ENCODE results near the gene RNF8.

Gene RNF8

DNA sequence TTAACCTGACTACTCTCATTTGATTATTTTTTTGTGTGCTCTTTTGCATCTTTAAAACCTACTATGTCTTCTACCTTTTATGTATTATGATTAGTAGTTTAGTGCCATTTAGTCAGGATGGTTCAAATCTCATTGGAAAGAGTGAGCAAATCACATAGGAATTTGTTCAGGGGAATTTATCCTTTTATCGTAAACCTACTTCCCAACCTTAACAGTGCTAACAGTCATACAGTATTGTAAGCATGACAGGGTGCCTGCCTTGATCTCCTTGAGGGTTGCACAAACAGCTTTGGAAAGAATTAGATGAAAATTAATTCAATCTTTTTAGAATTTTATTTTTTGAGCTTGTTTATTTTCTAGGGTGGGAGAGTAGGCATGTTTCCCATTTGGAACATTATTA lies 18.3 kb downstream of the RNF8 start:
- no peak for DNase-seq
- peaks cover 30% of the 10 kb centered on the region for H3K36me3 ChIP-seq (ENCODE audit: control insufficient read depth, insufficient read depth, low read length)
- H3K4me1 ChIP-seq (ENCODE audit: control insufficient read depth, insufficient read depth, low read length, poor library complexity, severe bottlenecking), result no peaks in the 10 kb centered on the region

DNA sequence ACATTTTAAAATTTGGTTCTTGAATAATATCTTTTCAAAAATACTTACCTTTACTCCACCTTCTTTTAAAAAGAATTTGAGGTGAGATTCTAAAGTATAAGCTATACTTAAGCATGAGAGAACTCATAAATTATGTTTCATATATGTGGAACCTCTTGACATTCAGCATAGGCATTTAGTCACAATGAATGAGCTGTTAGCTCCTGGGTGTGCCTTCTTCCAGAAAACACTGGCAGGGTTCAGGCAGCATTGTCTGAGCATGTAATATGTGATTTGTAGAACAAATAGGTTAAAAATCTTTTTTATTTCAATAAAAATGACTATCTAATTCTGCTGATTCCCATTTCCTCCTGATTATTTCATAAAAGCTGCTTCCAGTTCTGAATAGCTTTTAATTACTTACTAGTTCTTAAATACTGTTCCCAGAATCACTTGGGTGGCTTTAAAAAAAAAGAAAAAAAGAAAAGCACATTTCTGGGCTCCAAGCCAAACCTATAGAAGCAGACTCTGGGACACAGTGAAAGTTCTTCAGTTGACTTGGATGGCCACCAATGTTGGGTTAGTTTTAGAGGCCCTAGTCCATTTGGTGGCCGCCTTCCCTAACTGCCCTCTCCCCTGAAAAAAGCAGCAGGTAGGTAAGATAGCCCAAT lies 20.2 kb downstream of the RNF8 start:
- Histone ChIP-seq H3K27me3 (replicated peaks; ENCODE audit: control insufficient read depth, insufficient read depth, low read length, poor library complexity, severe bottlenecking) (no peaks in the 10 kb centered on the region), H3K4me1 (ENCODE audit: control insufficient read depth, insufficient read depth, low read length, poor library complexity, severe bottlenecking) (no peaks in the 10 kb centered on the region), H3K4me3 (ENCODE audit: insufficient read depth, low read depth, low read length, poor library complexity, severe bottlenecking) (no peak overlapping the region), H3K27ac (ENCODE audit: insufficient read depth, low read length, poor library complexity, severe bottlenecking) (no peak overlapping the region), H3K36me3 (ENCODE audit: control insufficient read depth, insufficient read depth, low read length) (peaks cover 29% of the 10 kb centered on the region), H3K9me3 (ENCODE audit: control insufficient read depth, low read length) (no peaks in the 10 kb centered on the region)
- DNase-seq, result no peak

More for the DNA sequence above, 18.3 kb downstream of the RNF8 start:
- Histone ChIP-seq H3K27me3 (replicated peaks; ENCODE audit: control insufficient read depth, insufficient read depth, low read length, poor library complexity, severe bottlenecking) (no peaks in the 10 kb centered on the region), H3K4me3 (ENCODE audit: insufficient read depth, low read depth, low read length, poor library complexity, severe bottlenecking) (no peak overlapping the region), H3K27ac (ENCODE audit: insufficient read depth, low read length, poor library complexity, severe bottlenecking) (no peak overlapping the region), H3K9me3 (ENCODE audit: control insufficient read depth, low read length) (no peaks in the 10 kb centered on the region)

DNA sequence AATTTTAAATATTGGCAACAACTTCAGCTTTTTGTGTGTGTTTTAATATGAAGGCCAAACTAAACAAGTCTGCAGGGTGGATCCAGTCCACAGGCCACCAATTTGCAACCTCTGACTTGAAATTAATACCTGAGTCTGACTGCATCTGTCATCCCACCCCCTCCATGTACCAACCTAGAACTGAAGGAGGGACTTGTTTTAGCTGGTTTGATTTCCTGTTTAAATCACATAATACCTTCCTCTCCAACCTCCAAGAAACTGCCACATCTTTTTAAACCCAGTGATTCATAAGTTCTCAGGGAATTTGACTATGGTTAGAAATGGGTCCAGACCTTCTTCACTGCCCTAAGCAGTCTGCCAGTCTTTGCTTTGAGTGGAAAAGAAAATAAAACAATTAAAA lies 21.6 kb downstream of the RNF8 start:
- Histone ChIP-seq H3K4me1 (ENCODE audit: control insufficient read depth, insufficient read depth, low read length, poor library complexity, severe bottlenecking) (no peaks in the 10 kb centered on the region), H3K4me3 (ENCODE audit: insufficient read depth, low read depth, low read length, poor library complexity, severe bottlenecking) (no peak overlapping the region), H3K36me3 (ENCODE audit: control insufficient read depth, insufficient read depth, low read length) (peaks cover 23% of the 10 kb centered on the region), H3K9me3 (ENCODE audit: control insufficient read depth, low read length) (no peaks in the 10 kb centered on the region), H3K27ac (ENCODE audit: insufficient read depth, low read length, poor library complexity, severe bottlenecking) (no peak overlapping the region), H3K27me3 (replicated peaks; ENCODE audit: control insufficient read depth, insufficient read depth, low read length, poor library complexity, severe bottlenecking) (no peaks in the 10 kb centered on the region)
- DNase-seq, result no peak

DNA sequence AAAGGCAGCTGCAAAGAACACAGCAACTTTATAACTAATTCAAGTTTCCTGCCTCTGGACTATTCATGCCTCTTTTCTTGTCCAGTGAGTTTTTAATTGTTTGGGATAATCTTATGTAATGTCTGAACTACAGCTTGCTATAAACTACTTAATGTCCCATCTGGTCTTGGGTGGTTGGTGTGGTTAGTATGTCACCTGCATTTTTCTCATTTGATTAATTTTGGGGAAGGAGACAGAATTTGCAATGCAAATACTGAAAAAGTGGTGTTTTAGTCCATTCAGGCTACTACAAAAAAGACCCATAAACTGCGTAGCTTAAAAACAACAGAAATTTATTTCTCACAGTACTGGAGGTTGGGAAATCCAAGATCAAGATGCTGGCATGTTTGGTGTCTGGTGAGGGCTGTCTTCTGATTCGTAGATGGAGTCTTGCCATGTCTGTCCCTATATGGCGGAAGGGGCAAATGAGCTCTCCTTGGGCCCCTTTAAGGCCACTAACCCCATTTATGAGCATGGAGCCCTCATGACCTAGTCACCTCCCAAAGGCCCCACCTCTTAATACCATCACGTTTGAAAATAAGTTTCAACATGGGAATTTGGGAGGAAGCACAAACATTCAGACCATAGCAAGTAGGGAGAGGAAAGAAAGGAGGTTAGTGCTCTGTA lies 22.4 kb downstream of the RNF8 start:
- no peak for DNase-seq
- Histone ChIP-seq H3K36me3 (ENCODE audit: control insufficient read depth, insufficient read depth, low read length) (peaks cover 18% of the 10 kb centered on the region), H3K9me3 (ENCODE audit: control insufficient read depth, low read length) (no peaks in the 10 kb centered on the region), H3K4me3 (ENCODE audit: insufficient read depth, low read depth, low read length, poor library complexity, severe bottlenecking) (no peak overlapping the region), H3K27ac (ENCODE audit: insufficient read depth, low read length, poor library complexity, severe bottlenecking) (no peak overlapping the region), H3K4me1 (ENCODE audit: control insufficient read depth, insufficient read depth, low read length, poor library complexity, severe bottlenecking) (no peaks in the 10 kb centered on the region), H3K27me3 (replicated peaks; ENCODE audit: control insufficient read depth, insufficient read depth, low read length, poor library complexity, severe bottlenecking) (no peaks in the 10 kb centered on the region)

DNA sequence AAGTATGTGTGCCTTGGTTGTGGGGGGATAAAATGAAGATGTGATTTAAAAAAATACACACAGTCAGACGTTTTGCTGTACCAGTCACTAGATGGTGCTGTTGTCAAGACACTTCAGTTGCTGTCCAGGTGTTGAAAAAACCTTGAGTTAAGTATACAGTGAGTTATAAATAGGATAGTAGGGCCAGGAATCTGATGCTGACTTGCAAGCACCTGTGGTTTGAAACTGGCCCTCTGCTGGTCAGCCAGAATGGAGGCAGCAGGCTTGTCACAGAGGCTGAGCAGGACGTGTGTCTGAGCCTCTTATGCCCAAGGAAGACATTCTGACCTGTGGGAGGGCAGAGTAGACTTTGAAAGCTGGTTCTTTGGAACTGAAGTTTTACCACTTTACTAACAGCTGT lies 27.8 kb downstream of the RNF8 start:
- no peaks in the 10 kb centered on the region for H3K27me3 ChIP-seq (replicated peaks; ENCODE audit: control insufficient read depth, insufficient read depth, low read length, poor library complexity, severe bottlenecking)
- no peaks in the 10 kb centered on the region for H3K9me3 ChIP-seq (ENCODE audit: control insufficient read depth, low read length)
- H3K4me3 ChIP-seq (ENCODE audit: insufficient read depth, low read depth, low read length, poor library complexity, severe bottlenecking), result no peak overlapping the region
- DNase-seq, result peak in 1 of 3 donors; percentile 1
- H3K36me3 ChIP-seq (ENCODE audit: control insufficient read depth, insufficient read depth, low read length), result peaks cover 15% of the 10 kb centered on the region
- H3K4me1 ChIP-seq (ENCODE audit: control insufficient read depth, insufficient read depth, low read length, poor library complexity, severe bottlenecking), result no peaks in the 10 kb centered on the region
- H3K27ac ChIP-seq (ENCODE audit: insufficient read depth, low read length, poor library complexity, severe bottlenecking), result no peak overlapping the region

GRCh38 chr6:37382994-37383765 lies 29.4 kb downstream of the RNF8 start:
- Histone ChIP-seq H3K4me3 (ENCODE audit: insufficient read depth, low read depth, low read length, poor library complexity, severe bottlenecking) (no peak overlapping the region), H3K36me3 (ENCODE audit: control insufficient read depth, insufficient read depth, low read length) (peaks cover 15% of the 10 kb centered on the region), H3K9me3 (ENCODE audit: control insufficient read depth, low read length) (no peaks in the 10 kb centered on the region), H3K27ac (ENCODE audit: insufficient read depth, low read length, poor library complexity, severe bottlenecking) (no peak overlapping the region), H3K27me3 (replicated peaks; ENCODE audit: control insufficient read depth, insufficient read depth, low read length, poor library complexity, severe bottlenecking) (no peaks in the 10 kb centered on the region), H3K4me1 (ENCODE audit: control insufficient read depth, insufficient read depth, low read length, poor library complexity, severe bottlenecking) (no peaks in the 10 kb centered on the region)
- DNase-seq, result no peak

GRCh38 chr6:37388578-37388977 lies 34.8 kb downstream of the RNF8 start:
- Histone ChIP-seq H3K36me3 (ENCODE audit: control insufficient read depth, insufficient read depth, low read length) (peaks cover 34% of the 10 kb centered on the region), H3K4me3 (ENCODE audit: insufficient read depth, low read depth, low read length, poor library complexity, severe bottlenecking) (no peak overlapping the region)

GRCh38 chr6:37389857-37390256 lies 36.1 kb downstream of the RNF8 start:
- no peaks in the 10 kb centered on the region for H3K27me3 ChIP-seq (replicated peaks; ENCODE audit: control insufficient read depth, insufficient read depth, low read length, poor library complexity, severe bottlenecking)
- no peaks in the 10 kb centered on the region for H3K9me3 ChIP-seq (ENCODE audit: control insufficient read depth, low read length)
- no peak overlapping the region for H3K27ac ChIP-seq (ENCODE audit: insufficient read depth, low read length, poor library complexity, severe bottlenecking)
- H3K4me3 ChIP-seq (ENCODE audit: insufficient read depth, low read depth, low read length, poor library complexity, severe bottlenecking), result no peak overlapping the region
- DNase-seq, result no peak
- peaks cover 33% of the 10 kb centered on the region for H3K36me3 ChIP-seq (ENCODE audit: control insufficient read depth, insufficient read depth, low read length)
- no peaks in the 10 kb centered on the region for H3K4me1 ChIP-seq (ENCODE audit: control insufficient read depth, insufficient read depth, low read length, poor library complexity, severe bottlenecking)

More at GRCh38 chr6:37388578-37388977, 34.8 kb downstream of the RNF8 start:
- no peak for DNase-seq
- no peaks in the 10 kb centered on the region for H3K9me3 ChIP-seq (ENCODE audit: control insufficient read depth, low read length)
- H3K27me3 ChIP-seq (replicated peaks; ENCODE audit: control insufficient read depth, insufficient read depth, low read length, poor library complexity, severe bottlenecking), result no peaks in the 10 kb centered on the region
- H3K27ac ChIP-seq (ENCODE audit: insufficient read depth, low read length, poor library complexity, severe bottlenecking), result no peak overlapping the region
- no peaks in the 10 kb centered on the region for H3K4me1 ChIP-seq (ENCODE audit: control insufficient read depth, insufficient read depth, low read length, poor library complexity, severe bottlenecking)

DNA sequence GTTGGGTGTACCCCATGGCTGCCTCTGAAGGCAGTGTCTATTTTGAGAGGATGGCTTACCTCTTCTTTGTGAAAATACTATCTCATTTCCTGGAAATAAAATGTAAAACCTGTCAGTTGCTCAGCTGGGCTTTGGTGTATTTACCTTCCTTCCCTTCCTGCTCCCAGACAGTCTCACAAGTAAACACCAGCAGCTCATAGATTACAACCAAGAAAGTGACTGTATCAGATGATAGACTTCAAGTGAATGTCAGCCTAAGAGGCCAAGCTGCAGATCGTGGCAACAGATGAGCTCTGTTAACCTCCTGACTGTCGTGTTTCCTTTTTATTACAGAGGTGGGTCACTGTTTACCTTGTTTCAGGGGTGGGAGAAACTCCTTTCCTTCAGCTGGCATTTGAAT lies 37.3 kb downstream of the RNF8 start:
- H3K4me1 ChIP-seq (ENCODE audit: control insufficient read depth, insufficient read depth, low read length, poor library complexity, severe bottlenecking), result no peaks in the 10 kb centered on the region
- peaks cover 29% of the 10 kb centered on the region for H3K36me3 ChIP-seq (ENCODE audit: control insufficient read depth, insufficient read depth, low read length)
- no peak overlapping the region for H3K4me3 ChIP-seq (ENCODE audit: insufficient read depth, low read depth, low read length, poor library complexity, severe bottlenecking)
- no peak overlapping the region for H3K27ac ChIP-seq (ENCODE audit: insufficient read depth, low read length, poor library complexity, severe bottlenecking)
- H3K27me3 ChIP-seq (replicated peaks; ENCODE audit: control insufficient read depth, insufficient read depth, low read length, poor library complexity, severe bottlenecking), result no peaks in the 10 kb centered on the region
- no peak for DNase-seq
- no peaks in the 10 kb centered on the region for H3K9me3 ChIP-seq (ENCODE audit: control insufficient read depth, low read length)

- Histone ChIP-seq H3K27me3 (replicated peaks; ENCODE audit: control insufficient read depth, insufficient read depth, low read length, poor library complexity, severe bottlenecking) (no peaks in the 10 kb centered on the region), H3K36me3 (ENCODE audit: control insufficient read depth, insufficient read depth, low read length) (peaks cover 23% of the 10 kb centered on the region), H3K4me1 (ENCODE audit: control insufficient read depth, insufficient read depth, low read length, poor library complexity, severe bottlenecking) (no peaks in the 10 kb centered on the region), H3K27ac (ENCODE audit: insufficient read depth, low read length, poor library complexity, severe bottlenecking) (no peak overlapping the region), H3K9me3 (ENCODE audit: control insufficient read depth, low read length) (no peaks in the 10 kb centered on the region), H3K4me3 (ENCODE audit: insufficient read depth, low read depth, low read length, poor library complexity, severe bottlenecking) (no peak overlapping the region)
- DNase-seq, result no peak
Measured at GRCh38 chr6:37392821-37393220, 39.0 kb downstream of the RNF8 start.
